Hepatocyte (in vitro differentiated cells): ENCODE measurements around the gene LIMK2.

ENCODE experiments used
- CTCF ChIP-seq: fragments of 200-600 bp; sonication (generic); IDR thresholded peaks from 2 replicates; pipeline ENCODE4 v1.5.1; 2016; ENCODE audit warnings: antibody characterized with exemption, mild to moderate bottlenecking; ENCODE audit not compliant: poor library complexity
- EZH2 ChIP-seq: fragments of 200-600 bp; sonication (generic); IDR thresholded peaks from 2 replicates; pipeline ENCODE4 v1.6.1; 2016; ENCODE audit warnings: antibody characterized with exemption, mild to moderate bottlenecking, borderline replicate concordance

DNA sequence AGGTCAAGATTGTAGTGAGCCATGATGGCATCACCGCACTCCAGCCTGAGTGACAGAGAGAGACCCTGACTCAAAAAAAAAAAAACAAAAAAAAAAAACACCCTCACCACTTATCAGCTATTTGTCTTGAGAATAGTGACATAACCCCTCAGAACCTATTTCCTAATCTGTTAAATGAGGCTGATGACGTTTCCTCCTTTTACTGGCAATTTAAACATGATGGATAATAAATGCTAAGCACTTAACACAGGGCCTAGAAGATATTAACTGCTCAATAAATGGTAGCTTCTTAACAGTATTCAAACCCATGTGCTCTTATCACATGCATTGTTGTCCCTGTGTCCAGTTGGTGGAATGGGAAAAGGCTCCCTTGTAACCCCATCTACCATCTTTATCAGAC, 34.6 kb downstream of the LIMK2 start:
- TF ChIP-seq CTCF = no peak
- no peak for TF ChIP-seq EZH2
